Stimulated activated CD4-positive, alpha-beta T cell treated with anti-CD3 and anti-CD28 coated beads, Interleukin-4, amount 100 ng/mL, for 48 hours (primary cell): ENCODE measurements around the gene METTL22.

Source experiments
- DNase-seq, 2 donors: peaks; one replicate each; pipeline ENCODE4 v3.0.0-alpha.2; 2020; ENCODE audit warnings: low read depth in 2 of 2

Gene METTL22

GRCh38 chr16:8691728-8692127 lies 70.2 kb downstream of the METTL22 start:
- DNase-seq = no peak

- DNase-seq = no peak
Observed at GRCh38 chr16:8694795-8695728, 73.6 kb downstream of the METTL22 start.

GRCh38 chr16:8696880-8697279 lies 75.4 kb downstream of the METTL22 start:
- DNase-seq = no peak

GRCh38 chr16:8697965-8698364 lies 76.5 kb downstream of the METTL22 start:
- DNase-seq = no peak
